Fibroblast of peridontal ligament (primary cell): ENCODE data around the gene NEUROG2.

Source experiments
- DNase-seq: peaks from one replicate; pipeline ENCODE4 v3.0.0-alpha.2; 2010; ENCODE audit errors: extremely low read depth

NEUROG2 gene

DNA sequence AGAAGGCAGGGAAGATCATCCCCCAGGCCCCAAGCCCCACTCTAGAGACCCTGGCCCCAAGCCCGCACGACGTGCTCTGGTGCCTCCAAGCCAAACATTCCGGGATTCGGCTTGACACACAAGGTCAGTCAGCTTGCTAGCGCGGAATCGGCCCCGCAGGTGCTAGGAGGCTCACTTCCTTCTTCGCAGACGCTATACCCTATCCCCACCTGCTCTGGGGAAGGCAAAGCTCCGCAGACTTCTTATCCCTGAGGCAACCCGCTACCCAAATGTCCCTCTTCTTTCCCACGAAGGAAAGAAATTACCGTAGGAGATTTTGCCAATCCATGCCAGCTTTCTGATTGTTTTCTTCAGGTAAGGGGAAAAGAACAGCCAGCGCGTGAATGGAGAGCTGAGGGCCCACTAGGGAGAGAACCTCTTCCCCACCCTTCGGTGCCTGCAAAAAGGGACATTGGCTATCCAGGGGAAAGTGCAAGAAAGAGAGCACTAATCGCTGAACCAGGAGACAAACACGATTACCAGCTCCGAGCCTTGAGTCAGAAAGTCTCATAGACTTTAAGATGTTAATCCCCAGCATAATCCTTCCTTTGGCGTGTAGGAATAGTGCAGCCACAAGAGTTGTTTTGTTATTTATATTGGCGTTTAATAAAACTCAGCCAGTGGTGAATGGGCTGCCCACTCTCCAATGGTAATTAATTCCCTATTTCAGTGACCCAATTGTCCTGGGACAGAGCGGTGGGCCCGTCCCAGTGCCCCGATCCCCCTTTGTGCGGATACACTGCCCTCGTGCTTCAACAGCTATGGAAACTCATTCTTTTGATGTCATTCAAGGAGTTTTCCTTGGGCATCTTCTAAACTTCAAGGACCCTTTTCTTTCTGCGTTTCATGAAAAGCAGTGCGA is 5.4 kb upstream of the NEUROG2 start:
- DNase-seq: no peak

DNA sequence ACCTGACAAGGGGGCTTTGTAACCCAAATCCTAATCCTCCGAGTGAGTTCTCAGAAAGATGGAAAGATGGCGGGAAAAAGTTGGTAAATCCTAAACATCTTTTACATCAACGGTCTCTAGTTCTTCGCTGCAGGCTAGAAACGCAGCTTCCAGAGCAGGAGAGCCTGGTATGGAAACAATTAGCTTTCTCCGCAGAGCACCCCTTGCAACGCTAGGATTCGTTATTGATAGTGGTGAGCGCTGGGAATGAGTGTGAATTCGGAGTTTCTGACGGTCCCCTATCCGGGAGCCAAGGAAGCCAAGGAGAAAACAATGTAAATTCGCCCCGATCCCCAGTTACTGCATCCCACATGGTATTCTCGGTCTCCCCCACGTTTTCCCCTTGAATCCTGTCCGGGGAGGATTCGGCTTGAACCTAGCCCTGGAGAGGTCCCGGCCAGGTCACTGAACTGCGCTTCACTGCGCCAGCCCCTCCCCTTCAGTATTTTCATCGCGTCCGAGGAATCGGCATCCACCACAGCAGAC is 4.7 kb upstream of the NEUROG2 start:
- DNase-seq: no peak

DNA sequence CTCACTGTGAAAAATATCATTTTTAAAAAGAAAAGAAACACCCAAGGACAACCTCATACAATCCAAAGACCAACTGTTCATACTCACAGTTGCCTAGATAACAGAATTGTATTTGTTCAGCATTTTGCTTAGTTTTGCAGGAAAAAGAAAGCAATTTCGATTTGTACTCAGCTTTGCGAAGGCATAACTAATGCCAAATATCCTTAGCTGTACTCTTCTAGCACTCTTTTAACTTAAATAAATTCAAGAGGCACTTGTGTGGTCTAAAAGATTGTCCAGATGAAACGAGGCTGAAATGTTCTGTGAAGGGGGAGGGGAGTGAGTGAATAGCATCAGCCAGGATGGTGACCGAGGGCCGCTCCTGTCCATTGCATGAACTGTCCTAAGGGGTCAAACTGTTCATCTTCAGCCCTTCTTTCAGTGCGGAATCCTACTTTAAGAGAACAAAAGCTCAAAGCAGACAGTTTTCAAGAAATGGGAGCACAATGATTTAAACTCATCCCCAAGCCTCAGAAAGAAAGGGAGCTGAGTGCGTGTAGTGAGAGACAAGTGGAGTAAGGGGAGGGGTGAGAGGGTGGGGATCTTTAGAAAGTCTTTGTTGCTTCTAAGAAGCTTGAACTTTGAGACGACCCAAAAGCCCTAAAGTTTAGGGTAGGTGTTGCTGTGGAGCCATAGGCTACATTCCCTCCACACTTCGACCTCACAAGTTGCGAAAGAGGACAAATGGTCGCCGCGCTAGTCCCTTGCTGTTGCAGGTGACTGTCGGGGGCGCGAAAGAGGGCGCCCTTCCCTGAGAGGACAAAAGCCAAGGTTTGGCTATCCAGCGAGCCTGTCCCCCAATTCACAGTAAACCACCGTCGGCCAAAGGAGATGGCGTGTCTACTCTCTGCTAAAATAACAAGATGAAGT is 4.0 kb upstream of the NEUROG2 start:
- DNase-seq: no peak

DNA sequence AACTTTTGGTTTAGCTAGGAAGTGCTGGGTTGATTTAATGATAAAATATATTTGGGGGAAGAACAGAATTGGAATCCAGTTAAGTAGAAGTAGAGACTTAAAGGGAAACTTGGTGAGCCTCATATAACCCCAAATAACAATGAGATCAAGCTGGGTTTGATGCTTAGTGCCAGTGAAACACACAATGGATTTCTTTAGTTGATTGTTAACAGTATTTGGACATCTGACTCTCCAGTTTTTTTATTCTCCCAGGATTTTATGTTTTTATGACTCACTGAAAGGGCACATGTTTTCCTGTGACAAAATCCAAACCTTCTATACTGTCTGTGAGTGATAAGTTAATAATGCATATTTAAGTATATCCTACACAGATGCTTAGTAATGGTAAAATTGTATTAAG is 2.7 kb upstream of the NEUROG2 start:
- DNase-seq: no peak

DNA sequence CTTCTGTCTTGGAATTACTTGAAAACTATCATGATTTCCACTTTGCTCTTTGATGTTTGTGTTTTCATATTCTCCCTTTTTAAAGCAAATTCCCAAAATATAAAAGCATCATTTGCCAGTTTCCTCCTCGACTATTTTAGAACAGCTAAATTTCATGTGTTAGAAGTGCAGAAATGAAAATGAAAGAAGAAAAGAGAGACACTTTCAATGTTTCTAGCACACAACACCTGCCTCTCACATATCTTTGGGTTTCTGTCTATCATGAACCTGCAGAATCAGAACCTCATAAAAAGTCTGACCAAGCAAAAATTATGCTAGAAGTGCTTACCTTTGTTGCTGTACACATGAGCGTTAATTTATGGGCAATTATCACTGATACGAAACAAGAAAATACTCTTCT is 1.9 kb upstream of the NEUROG2 start:
- DNase-seq: no peak

DNA sequence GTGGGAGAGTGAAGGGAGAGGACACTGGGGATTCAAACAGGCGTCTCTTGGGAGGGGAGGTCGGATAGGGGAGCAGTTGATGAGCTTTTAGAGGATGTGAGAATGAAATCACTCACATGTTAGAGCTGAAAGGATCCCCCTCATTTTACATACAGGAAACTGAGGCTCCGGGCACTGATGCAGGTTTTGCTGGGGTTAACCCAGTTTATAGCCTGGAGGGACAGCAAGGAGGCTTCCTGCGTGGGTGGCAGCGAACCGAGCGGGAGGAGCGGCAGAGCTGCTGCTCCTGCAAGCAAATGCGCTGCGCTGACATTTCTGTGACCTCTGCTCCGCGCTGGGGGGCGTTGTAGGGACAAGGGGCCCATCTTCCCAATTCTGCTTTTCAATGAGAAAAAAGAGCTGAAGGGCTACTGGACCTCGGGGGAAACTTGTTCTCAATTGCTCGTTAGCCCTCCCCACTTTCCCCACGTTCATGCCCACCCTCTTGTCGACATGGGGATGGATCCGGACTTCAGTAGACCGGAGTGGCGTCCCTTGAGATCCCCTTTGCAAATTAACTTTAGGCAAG is 1.2 kb upstream of the NEUROG2 start:
- no peak for DNase-seq

DNA sequence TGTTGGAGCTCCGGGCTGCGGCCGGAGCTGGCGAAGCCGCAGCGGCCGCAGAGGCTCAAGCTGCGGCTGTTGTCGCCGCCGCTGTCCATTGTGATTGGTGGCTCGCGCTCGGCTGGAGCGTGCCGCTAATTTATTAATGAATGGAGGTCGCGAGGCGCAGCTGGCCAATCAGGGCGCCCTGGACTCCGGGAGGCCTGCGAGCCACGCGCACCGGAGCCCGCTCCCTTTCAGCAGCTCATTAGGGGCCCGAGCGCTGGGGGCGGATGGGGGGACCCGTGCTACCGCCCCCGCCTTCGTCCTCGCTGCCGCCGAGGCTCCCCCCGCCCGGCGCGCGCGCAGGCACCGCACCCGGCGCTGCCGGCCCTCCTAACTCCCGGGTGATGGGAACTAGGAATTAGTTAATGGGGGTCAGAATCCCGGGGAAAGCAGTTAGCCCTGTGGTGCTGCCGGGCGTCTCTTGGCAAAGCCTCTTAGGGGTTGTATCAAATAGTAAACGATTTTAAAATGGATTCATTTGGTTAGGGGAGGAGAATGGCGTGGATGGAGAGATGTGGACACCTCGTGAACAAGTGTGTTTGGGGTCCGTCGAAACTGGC is 589 bp upstream of the NEUROG2 start:
- no peak for DNase-seq

DNA sequence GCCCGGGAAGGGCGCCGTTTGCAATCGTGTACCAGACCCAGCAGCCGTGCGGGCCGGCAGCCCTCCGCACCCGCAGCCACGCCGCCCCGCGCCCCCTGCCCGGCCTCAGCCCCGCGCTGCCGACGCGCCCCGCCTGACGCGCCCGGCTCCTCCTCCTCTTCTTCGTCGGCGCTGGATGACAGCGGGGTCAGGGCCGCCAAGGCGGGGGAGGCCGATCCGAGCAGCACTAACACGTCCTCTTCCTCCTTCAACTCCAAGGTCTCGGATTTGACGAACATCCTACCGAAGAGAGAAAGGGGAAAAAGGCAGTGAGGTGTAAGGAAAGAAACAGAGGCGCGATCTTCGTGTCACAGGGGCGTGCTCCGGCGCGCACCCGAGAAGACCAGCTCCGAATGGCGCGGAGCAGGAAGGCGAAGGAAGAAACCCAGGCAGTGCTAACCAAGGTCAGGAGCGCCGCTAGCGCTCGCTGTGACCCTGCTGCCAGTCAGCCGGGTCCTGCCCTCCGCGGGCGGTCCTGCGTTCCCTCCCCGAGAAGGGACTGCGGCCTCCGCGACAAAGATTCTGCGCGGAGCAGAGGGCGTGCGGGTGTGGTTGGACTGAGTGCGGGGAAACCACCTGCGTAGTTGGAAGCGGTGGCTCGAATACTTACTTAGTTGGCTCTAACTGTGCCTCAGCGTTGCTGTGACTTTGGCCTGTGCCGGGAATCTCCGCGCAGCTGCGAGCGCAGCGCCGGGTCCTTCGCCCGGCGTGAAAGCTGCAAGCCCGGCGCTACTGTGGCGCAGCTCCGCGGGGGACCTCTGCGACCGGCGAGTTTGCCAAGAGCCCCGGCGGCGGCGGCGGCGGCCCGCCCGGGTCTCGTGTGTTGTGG is 548 bp downstream of the NEUROG2 start:
- DNase-seq: no peak

DNA sequence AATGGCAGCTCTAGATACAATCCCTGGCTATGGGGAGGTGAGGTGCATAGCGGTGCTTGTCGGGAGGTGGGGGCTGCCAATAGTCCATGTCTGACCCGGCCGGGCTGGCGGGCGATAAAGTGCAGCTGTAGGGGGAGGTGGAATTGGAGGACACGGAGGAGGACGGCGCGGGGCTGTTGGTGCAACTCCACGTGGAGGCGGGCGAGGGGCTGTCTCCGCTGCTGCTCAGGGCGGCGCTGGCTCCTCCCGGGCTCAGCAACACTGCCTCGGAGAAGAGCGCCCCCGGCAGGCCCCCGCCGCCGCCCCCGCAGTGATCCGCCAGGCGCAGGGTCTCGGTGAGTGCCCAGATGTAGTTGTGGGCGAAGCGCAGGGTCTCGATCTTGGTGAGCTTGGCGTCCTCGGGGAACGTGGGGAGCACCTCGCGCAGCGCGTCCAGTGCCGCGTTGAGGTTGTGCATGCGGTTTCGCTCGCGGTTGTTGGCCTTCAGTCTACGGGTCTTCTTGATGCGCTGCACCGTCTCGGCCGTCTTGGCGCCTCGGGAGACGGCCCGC is 1.3 kb downstream of the NEUROG2 start:
- no peak for DNase-seq

DNA sequence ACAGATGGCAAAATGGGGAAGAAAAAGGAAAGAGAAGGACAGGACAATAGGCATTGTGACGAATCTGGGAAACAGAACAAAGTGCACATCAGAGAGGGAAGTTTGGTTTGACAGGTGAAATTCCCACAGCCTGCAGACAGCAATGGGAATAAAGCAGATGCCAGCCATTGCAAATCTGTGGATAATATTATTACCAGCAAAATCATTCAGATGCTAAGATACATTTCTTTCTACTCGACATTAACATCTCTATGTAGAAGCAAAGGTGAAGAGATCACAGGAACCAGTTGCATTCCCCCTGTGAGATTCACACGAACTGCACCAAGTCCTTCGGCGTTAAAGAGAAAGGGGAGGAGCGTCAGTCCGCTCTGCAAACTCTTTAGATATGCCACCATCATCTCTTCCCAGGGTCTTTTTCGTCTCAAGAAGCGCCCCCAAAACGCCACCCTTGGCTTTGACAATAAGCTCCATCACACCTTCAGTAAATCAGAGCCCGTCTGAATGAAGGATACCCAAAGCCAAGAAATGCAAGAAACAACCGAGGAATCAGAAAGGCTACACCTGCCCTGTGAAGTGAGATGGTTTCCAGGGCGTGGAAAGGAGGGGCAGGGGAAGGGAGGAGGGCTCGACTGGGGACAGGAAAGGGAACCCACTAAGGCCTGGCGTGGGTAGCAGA is 1.9 kb downstream of the NEUROG2 start:
- no peak for DNase-seq

DNA sequence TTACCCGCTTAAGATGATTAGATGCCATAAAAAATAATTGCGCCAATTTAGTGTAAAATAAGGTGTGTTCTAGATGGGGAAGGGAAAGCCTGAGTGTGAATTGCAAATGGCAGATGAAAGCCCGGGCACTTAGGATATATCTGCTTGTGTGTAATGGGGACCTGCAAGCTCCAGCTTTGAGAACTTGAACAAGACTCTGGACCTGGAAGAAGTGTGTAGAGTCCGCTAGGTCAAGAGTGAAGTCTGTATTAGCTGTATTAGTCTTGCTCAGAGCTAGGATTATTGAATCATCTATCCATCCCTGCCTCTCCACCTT is 4.2 kb downstream of the NEUROG2 start:
- DNase-seq: no peak

DNA sequence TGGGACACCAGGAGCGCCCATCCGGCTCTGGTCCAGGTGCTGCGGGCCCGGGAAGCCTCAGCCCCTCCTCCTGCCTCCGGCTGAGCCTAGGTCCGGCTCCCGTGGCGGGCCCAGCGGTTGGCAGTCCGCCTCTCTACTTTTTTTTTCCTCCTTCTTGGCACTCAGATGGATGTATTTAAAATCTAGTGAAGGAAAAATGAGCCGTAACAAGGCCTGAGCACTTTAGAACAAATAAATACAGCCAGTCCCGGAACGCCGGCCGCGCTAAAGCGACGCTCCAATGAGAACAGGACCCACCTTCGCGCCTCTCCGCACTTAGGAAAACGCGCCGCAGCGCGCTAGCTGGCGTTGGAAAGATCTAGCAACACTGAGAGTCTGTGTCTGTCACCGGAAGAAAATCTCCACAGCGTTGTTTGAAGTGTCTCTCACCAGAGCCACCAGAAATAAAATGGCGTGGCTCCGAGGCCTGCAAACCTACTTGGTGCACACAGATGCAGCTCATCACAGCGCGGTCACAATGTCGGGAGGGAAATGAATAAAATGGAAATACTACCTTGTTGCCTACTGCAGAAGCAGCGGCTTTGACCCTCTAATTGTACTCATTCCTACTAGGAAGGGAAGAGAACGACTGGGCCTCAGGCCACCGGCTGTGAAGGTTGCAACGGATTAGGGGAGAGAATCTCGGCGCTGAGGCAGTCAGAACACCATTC is 4.7 kb downstream of the NEUROG2 start:
- no peak for DNase-seq

DNA sequence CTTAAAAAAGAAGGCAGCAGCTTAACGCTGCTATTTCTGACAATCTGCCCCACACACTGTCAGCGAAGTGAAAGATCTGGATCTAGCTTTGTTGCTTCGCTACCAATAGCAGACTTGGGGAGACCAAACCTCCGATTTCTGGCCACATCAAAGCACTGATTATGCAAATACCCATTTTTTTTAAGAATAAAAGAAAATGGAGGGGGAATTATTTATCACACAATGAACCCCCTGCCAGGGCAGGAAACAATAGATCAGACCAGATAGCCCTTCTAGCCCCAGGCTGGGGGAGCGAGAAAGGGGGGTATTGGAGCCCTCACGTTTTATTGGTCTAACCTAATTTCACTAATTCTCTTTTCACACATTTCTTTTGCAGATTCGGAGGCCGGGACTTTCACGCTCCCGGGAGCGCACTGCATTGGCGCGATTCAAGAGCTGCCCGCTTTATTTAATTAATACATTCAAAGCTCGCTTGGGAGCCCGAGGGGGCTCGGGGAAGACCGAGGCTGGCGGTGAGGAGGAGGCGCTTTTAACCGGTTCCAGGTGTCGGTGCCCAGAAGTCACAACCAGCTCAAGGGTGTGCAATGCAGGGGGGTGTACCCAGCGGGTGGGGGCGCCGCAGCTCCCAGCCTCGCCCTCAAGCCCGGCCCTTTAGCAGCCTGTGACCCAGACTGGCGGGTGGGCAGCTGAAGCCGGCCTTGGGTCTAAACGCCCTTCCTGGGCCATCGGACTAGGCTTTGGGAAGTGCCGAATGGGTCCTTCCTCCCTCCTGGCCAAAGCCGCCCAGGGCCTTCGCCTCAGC is 5.5 kb downstream of the NEUROG2 start:
- DNase-seq: no peak

DNA sequence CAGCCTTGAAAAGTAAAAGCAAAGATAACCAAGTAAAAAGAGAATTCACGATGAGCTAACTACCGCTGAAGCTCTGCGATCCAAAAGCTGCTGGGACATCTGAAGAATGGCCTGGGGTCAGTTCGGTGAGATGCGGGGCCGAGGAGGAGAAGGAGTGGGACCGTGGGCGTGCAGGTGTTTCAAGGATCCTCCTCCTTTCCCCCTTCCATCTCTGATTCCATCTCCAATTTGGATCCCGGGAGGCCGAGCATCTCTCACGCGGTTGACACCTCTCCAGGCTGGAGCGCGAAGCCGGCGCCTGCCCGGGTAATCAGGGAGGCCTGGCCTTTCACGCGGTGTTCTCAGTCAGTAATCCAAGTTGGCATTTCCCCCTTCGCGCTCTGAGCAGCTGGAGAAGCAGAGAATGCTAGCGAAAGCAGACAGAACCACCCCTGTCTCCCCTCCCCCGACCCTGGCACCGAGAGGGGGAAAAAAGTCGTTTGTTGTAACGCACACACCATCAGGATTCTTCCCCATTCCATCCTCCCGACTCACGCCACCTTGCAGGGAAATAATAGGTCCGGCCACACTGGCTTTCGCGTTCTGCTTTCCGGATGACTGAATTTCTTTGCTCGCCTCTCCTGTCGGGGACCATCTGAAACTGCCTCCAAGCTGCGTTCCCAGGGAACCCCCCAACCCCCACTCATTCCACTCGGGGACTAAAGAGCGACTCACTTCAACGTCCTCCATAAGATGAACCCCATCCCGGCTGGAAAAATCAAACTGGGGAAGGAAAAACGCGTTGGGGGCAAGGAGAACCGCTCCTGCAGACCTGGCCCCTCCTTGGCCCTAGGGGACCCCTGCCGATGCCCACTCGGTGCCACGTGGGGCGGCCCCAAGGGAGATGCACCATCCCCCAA is 6.5 kb downstream of the NEUROG2 start:
- DNase-seq: no peak

DNA sequence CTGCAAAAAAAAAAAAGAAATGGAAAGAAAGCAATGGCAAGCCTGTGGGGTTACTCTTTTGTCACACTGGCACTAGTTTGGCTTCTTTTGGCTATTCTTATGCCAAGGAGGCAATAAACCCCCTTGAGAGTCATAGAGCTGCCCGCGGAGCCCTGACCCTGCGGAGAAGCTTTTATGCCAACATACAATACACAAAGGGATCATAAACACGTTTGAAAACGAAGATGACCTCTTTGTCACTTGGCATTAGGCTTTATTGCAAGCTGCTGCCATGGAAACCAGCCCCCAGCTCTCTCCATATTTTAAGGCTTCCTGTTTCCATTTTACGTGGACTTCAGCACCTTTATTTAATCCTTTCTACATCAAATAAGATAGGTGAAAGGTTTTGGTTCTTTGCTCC is 7.6 kb downstream of the NEUROG2 start:
- no peak for DNase-seq

DNA sequence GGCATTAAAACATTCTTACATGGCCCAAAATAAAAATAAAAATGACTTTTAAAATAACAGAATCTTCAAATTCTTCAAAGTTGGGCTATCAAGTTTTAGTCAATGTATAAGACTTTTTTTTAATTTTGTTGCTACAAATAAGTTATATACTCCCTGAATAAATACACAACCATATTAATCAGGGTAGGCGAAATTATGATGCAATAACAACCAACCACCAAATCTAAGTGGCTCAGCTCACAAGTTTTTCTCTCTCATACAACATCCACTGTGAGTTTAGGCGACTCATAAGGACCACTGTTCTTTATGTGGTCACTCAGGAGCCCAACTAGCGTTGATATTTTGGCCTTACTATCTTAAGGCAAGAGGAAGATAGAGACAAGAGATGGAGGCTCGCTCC is 11.2 kb downstream of the NEUROG2 start:
- no peak for DNase-seq

DNA sequence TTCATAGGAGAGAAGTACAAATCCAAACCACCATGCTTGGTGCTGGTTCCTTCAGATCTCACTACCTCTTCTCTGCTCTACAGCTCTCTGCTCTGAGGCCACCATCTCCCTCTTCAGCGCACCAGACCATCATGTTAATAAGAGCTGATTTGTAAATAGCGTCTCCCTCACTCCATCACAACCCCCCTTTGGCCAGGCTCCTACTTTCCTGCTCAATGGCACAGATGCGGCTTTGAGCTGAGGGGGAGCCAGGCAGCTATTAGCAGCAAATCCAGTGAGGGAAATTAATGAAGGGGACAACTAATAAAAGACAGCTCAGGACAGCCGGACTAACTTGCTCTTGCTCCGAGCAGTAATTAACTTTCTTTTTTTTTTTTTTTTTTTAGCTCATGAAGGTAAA is 13.1 kb downstream of the NEUROG2 start:
- DNase-seq: no peak

DNA sequence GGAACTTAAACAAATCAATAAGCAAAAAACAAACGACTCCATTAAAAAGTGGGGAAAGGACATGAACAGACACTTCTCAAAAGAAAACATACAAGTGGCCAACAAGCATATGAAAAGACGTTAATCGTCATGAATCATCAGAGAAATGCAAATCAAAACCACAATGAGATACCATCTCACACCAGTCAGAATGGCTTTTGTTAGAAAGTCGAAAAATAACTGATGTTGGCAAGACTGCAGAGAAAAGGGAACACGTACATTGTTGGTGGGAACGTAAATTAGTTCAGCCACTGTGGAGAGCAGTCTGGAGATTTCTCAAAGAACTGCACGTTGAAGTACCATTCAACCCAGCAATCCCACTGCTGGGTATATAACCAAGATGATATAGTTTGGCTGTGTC is 23.7 kb downstream of the NEUROG2 start:
- DNase-seq: no peak
